DOHH2 (cell line): ENCODE results near the gene LRPAP1.

Experiments used
- EZH2phosphoT487 ChIP-seq: fragments of 200-600 bp; sonication (generic); IDR thresholded peaks from 2 replicates; pipeline ENCODE4 v1.6.1; 2017; ENCODE audit warnings: borderline replicate concordance, mild to moderate bottlenecking, antibody characterized with exemption, low read length, moderate library complexity, mixed read lengths
- TF ChIP-seq, protein P1 (sequence below): fragments of 200-600 bp; sonication (generic); IDR thresholded peaks from one replicate; pipeline ENCODE4 v1.5.1; 2014; ENCODE audit warnings: antibody characterized with exemption, mild to moderate bottlenecking, low read depth, low read length; ENCODE audit not compliant: poor library complexity, severe bottlenecking

DNA sequence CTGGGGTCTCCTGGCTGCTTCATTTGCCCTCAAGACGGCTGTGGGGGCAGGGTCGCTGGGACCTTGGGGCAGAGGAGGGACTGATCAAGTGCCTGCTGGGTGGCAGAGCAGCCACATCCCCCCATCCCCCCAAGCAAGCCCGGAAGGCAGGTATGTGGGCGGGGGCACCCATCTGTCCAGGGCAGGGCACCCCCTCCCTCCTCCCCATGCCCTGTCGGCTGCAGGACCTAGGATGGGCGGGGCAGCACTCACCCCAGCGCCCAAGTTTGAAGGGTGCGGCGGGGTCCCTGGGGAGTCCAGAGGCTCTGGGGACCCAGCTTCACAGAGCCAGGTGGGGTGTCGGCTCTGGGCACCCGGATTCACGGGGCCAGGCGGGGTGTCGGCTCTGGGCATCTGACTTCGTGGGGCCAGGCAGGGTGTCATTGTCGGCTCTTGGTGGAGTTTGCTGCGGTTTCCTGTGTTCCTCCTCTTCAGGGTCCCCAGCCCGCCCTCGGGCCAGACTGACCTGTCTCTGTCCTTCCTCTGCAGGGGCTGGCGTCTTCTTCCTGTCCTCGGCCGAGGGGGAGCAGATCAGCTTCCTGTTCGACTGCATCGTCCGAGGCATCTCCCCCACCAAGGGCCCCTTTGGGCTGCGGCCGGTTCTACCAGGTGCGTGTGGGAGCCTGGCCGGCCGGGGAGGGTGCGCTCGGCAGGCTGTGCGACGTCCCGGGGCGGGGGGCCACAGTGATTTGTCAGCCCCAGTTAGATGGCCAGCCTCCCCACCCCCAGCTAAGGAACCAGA is 47.0 kb downstream of the LRPAP1 start:
- TF ChIP-seq, protein P1, sequence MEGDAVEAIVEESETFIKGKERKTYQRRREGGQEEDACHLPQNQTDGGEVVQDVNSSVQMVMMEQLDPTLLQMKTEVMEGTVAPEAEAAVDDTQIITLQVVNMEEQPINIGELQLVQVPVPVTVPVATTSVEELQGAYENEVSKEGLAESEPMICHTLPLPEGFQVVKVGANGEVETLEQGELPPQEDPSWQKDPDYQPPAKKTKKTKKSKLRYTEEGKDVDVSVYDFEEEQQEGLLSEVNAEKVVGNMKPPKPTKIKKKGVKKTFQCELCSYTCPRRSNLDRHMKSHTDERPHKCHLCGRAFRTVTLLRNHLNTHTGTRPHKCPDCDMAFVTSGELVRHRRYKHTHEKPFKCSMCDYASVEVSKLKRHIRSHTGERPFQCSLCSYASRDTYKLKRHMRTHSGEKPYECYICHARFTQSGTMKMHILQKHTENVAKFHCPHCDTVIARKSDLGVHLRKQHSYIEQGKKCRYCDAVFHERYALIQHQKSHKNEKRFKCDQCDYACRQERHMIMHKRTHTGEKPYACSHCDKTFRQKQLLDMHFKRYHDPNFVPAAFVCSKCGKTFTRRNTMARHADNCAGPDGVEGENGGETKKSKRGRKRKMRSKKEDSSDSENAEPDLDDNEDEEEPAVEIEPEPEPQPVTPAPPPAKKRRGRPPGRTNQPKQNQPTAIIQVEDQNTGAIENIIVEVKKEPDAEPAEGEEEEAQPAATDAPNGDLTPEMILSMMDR: no peak
- no peak for TF ChIP-seq EZH2phosphoT487
